ENCODE results near the gene TRIM65.

Gene TRIM65

GRCh38 chr17:75940727-75941441, 44.1 kb upstream of the TRIM65 start, which contains the start of gene FBF1:
FBF1 (minus strand) TSS chr17:75941042; CDS start chr17:75938149, 2,893 bp downstream.
- H3K4me1 Mint-ChIP-seq, result peaks cover 21% of the 10 kb centered on the region
- peak within 1 kb of the TSS; percentile 92 for H3K4me3 Mint-ChIP-seq
- peaks cover 9% of the 10 kb centered on the region for H3K36me3 Mint-ChIP-seq (ENCODE audit: low read depth)
- peaks cover 4% of the 10 kb centered on the region for H3K27me3 Mint-ChIP-seq (ENCODE audit: low read depth, poor library complexity)
- no peaks in the 10 kb centered on the region for H3K9me3 Mint-ChIP-seq
- TF ChIP-seq, protein P1, sequence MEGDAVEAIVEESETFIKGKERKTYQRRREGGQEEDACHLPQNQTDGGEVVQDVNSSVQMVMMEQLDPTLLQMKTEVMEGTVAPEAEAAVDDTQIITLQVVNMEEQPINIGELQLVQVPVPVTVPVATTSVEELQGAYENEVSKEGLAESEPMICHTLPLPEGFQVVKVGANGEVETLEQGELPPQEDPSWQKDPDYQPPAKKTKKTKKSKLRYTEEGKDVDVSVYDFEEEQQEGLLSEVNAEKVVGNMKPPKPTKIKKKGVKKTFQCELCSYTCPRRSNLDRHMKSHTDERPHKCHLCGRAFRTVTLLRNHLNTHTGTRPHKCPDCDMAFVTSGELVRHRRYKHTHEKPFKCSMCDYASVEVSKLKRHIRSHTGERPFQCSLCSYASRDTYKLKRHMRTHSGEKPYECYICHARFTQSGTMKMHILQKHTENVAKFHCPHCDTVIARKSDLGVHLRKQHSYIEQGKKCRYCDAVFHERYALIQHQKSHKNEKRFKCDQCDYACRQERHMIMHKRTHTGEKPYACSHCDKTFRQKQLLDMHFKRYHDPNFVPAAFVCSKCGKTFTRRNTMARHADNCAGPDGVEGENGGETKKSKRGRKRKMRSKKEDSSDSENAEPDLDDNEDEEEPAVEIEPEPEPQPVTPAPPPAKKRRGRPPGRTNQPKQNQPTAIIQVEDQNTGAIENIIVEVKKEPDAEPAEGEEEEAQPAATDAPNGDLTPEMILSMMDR (IDR thresholded peaks at IDR 0.05), result no peak
- peak; percentile 94 for DNase-seq
- H3K27ac Mint-ChIP-seq, result peak within 1 kb of the TSS; percentile 74

DNA sequence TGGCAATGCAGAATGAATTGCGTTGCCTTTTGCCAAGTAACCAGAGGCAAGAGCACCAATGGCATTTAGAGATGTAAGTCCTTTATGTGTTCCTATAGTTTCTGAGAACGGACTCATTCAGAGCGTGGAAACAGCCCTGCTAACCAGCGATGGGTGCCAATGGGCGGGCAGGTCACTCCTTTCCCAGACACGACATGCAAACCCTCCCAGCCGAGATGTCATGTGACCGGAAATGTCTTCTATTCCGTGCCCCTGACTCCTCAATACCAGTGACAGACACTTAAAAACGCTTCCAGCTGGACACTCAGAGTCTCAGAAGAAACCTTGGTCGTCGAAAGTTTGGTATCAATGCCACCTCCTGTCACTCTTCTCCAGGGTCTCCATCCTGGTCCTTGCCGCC, 40.9 kb upstream of the TRIM65 start:
- Mint-ChIP-seq H3K9me3 (no peaks in the 10 kb centered on the region), H3K27ac (no peak overlapping the region), H3K4me1 (peaks cover 20% of the 10 kb centered on the region), H3K4me3 (no peak overlapping the region), H3K36me3 (ENCODE audit: low read depth) (peaks cover 3% of the 10 kb centered on the region), H3K27me3 (ENCODE audit: low read depth, poor library complexity) (peaks cover 7% of the 10 kb centered on the region)
- no peak for DNase-seq
- TF ChIP-seq, protein P1 (IDR thresholded peaks at IDR 0.05), result no peak

DNA sequence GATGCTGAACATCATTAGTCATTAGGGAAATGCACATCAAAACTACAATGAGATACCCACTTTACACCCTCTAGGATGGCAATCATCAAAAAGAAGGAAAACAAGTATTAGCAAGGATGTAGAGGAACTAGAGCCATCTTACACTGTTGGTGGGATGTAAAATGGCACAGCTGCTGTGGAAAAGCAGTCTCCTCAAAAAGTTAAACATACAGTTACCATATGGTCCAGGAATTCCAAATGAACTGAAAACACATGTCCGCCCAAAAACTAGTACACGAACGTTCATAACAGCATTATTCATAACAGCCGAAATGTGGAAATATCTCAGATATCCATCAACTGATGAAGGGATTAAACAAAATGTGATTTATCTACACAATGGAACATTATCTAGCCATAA, 37.1 kb upstream of the TRIM65 start:
- Mint-ChIP-seq H3K27ac (no peak overlapping the region), H3K36me3 (ENCODE audit: low read depth) (peaks cover 4% of the 10 kb centered on the region), H3K4me3 (no peak overlapping the region), H3K27me3 (ENCODE audit: low read depth, poor library complexity) (peaks cover 3% of the 10 kb centered on the region), H3K4me1 (peaks cover 15% of the 10 kb centered on the region), H3K9me3 (no peaks in the 10 kb centered on the region)
- TF ChIP-seq, protein P1 (IDR thresholded peaks at IDR 0.05), result no peak
- DNase-seq, result no peak

DNA sequence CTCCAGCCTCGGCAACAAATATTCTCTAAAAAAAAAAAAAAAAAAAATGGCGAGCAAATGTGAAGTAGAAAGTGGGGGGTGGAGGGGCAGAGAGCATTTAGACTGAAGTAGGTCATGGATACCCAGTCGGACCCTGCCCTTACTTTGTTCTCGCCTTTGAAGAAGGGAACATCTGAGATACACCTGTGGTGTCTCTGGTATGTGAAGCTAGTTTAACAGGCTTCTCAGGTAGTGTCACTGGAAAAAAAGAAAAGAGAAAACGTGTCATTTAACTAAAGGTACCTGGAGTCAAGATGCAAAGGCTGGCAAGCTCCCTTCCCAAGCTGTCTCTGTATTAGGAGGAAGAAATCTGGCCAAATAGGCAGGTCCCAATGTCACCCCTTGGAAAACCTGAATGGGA, 36.1 kb upstream of the TRIM65 start:
- Mint-ChIP-seq H3K36me3 (ENCODE audit: low read depth) (peaks cover 9% of the 10 kb centered on the region), H3K4me3 (no peak overlapping the region), H3K27me3 (ENCODE audit: low read depth, poor library complexity) (peaks cover 3% of the 10 kb centered on the region), H3K9me3 (no peaks in the 10 kb centered on the region), H3K27ac (no peak overlapping the region), H3K4me1 (peaks cover 19% of the 10 kb centered on the region)
- no peak for DNase-seq
- TF ChIP-seq, protein P1 (IDR thresholded peaks at IDR 0.05), result no peak

GRCh38 chr17:75931062-75931461, 34.3 kb upstream of the TRIM65 start:
- peaks cover 20% of the 10 kb centered on the region for H3K4me1 Mint-ChIP-seq
- TF ChIP-seq, protein P1 (IDR thresholded peaks at IDR 0.05), result no peak
- no peaks in the 10 kb centered on the region for H3K9me3 Mint-ChIP-seq
- H3K4me3 Mint-ChIP-seq, result no peak overlapping the region
- H3K27me3 Mint-ChIP-seq (ENCODE audit: low read depth, poor library complexity), result peaks cover 3% of the 10 kb centered on the region
- no peak for DNase-seq
- peak overlapping the region; percentile 19 for H3K27ac Mint-ChIP-seq
- peaks cover 9% of the 10 kb centered on the region for H3K36me3 Mint-ChIP-seq (ENCODE audit: low read depth)
